Pons (tissue), 1 donor: ENCODE results near the gene TTLL10.

Experiments
- DNase-seq: peaks from one replicate; pipeline ENCODE4 v3.0.0-alpha.2; 2016; ENCODE audit warnings: low spot score

The TTLL10 gene

GRCh38 chr1:1206376-1206965, 32.8 kb downstream of the TTLL10 start, which contains the start of gene TNFRSF18:
TNFRSF18 (minus strand) TSS chr1:1206592; CDS start chr1:1206571, 21 bp downstream.
- no peak for DNase-seq

- no peak for DNase-seq
These were observed 33.4 kb downstream of the TTLL10 start for GRCh38 chr1:1206966-1207531.

- no peak for DNase-seq
These were observed 33.9 kb downstream of the TTLL10 start for GRCh38 chr1:1207571-1207892.

GRCh38 chr1:1208713-1209433, 35.2 kb downstream of the TTLL10 start:
- no peak for DNase-seq

GRCh38 chr1:1210726-1211540, 37.3 kb downstream of the TTLL10 start:
- DNase-seq, result no peak

GRCh38 chr1:1211541-1212441, 38.1 kb downstream of the TTLL10 start:
- no peak for DNase-seq

GRCh38 chr1:1212780-1213344, 39.2 kb downstream of the TTLL10 start:
- DNase-seq, result no peak

- DNase-seq, result no peak
These were observed 39.9 kb downstream of the TTLL10 start, which contains the start of gene TNFRSF4 for GRCh38 chr1:1213345-1214265. TNFRSF4 (minus strand) TSS chr1:1214153; CDS start chr1:1214127, 26 bp downstream.

GRCh38 chr1:1215080-1215676, 41.5 kb downstream of the TTLL10 start:
- no peak for DNase-seq

DNA sequence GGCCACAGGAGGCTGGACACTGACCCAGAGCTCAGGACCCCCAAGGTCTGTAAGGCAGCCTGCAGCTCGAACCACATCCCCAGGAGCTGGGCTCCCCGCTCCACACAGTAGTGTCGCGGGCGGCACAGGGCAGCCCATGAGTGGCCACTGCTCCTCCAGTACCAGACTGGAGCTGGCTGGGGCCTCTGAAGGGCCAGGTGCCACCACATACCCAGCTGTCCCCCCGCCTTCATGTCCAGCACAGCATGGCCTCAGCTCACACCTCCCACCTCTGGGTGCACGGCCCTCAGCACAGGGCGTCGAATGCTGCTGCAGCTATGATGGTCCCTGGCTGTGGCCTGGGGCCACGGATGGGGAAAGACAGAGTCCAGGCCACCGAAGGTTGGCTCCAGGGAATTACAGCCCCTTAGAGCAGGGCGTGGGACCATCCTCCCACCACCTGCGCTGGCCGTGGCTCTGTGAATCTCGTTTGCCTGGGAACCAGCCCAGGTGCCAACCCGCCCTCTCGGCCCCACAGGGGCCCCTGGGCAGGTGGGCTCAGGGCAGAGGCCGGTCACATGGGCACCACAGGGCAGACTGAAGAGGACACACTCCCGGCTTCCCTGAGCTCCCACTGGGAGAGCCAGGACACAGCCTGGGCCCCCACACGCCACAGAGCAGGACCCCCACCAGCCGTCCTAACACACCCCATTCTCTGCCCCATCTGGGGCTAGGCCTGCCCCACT, 42.4 kb downstream of the TTLL10 start:
- no peak for DNase-seq

DNA sequence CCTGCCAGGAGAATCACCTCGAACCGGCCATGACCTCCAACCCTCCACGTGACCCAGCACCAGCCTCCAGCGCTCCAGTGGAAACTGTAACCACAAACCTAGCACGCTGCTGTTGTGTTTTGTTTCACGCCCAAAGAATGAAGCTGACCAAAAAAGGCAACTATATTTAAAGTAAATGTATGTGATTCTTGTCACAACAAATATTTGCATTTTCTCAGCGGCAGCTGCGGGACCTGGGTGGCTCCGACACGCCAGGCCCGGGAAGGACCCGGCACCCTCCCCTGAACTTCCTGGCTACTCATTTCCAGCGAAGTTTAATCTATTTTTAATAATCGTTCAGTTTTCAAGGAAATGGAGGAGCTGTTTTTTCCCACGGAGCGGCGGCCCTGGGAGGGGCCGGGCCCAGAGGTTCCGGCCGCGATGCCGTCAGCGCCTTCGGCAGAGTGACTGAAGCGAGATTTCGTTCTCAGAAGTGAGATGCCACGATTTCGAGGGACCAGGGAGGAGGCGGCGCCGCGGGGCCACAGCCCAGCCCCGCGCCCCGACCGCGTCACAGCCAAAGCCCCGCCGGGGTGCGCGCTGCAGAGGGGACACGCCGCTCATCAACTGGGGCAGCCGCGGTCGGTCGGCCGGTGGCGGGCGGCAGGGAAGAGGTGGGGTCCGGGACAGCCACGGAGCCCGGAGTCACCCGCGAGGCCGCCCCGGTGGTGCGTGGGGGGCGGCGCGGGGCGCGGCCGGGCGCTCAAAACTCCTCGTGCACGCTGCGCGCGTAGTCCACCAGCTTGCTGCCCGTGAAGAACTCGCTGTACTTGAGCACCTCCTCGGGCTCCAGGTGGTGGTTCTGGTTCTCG, 43.3 kb downstream of the TTLL10 start:
- DNase-seq, result no peak

DNA sequence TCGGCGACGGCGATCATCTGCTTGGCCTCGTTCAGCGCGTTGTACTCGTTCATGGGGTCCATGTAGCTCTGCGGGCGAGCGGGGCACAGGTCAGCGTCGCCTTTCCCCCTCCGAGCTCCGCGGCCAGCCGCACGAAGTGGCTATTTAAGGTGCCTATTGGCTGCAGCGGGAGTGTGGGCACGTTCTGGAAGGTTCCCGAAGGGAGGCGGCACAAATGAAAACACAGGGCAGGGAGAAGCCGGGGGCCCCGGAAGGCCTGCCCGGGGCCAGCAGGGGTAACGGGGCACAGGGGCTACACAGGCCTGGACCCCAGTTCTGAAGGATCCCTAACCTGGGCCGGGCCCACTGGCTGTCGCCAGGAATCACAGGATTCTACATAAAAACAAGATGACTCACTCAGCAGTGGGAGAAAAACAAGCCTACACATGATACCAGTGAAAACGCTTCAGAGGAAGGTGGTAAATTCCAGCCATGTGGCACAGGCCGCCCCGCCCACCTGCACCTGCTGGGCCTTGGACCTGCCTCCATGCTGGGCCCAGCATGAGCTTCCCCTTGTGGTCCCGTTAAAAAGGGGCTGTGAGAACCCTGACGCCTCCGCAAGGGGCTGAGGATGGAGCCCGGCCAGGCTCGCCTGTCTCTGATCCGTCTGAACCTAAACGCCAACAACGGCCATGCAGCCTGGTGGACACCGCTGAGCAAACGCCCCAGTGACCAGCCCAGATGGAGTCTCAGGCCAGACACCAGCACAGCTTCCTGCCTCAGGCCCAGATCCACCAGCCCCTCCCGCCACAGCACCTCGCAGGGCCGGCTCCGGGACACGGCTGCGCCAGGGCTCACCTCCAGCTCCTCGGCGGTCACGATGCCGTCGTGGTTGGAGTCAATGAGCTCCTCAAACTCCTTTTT, 44.2 kb downstream of the TTLL10 start:
- DNase-seq, result no peak

GRCh38 chr1:1218524-1219200, 45.0 kb downstream of the TTLL10 start:
- no peak for DNase-seq

DNA sequence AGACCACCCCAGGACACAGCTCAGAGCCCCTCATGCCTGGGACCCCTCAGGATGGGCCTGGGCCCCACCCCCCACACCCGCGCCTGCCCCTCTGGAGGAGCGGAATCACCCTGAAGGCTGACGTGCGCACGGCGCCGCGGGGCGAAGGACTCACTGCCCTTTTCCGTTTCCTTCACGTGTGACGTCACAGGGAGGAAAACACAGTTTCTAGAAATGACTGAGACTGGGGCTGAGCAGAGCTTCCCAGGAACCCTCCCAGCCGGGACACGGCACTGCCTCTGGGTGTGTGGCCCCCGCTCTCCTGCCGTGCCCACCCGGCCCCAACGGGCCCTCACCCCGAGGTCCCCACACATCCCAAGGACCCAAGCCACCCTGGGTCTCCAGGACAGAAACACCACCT, 45.7 kb downstream of the TTLL10 start:
- no peak for DNase-seq

GRCh38 chr1:1220197-1220596, 46.5 kb downstream of the TTLL10 start:
- DNase-seq, result no peak

GRCh38 chr1:1221887-1222574, 48.4 kb downstream of the TTLL10 start:
- DNase-seq, result no peak
